ENCODE measurements around the gene LDLRAP1. TPM values are rescaled to one million over a fixed set of nuclear protein-coding genes. Genes with fewer than 3 reads are reported as not detected.

The LDLRAP1 gene
- total RNA-seq, 1 experiment from 2014 or later: 29.2 TPM

DNA sequence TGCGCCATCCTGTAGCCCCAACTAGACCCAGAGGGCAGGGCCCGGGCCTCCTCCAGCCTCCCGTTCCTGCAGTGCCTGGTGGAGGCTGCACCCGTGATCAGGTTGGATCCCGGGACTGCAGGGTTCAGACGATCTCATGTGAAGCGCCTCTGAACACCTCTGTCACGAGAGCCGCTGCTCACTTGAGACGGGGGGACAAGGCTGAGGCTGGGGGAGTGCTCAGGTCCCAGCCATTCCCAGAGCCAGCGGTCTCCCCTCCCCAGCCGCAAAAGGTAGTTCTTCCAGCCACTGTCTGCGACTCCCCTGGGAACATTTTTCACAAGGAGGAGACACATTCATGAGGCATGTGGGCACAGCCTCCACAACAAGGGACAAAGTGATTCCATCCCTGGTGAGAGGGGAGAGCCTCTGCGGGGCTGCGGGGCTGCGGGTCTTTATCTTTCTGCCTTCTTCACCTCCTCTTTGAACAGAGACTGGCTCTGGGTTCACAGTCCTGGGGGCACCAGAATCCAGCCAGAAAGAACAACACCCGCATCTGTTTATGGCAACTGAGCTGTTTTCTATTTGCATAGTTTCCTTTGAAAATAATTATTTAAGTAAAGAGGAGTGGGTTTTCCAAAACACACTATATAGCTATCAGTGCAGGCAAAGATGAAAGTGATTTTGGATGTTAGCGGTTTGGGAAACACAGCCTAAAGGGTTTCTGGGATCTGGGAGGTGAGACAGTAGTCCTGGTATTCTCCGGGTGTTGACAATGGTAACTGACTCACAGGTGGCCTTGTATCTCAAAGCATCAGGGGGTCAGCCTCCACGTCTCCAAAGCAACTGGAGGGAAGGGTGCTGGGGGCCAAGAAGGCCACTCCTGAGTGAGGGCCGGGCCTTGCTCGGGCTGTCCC, 13.0 kb upstream of the LDLRAP1 start:
- no peaks in the 10 kb centered on the region for H3K36me3 ChIP-seq (ENCODE audit: low read depth)
- H3K4me2 ChIP-seq: no peak overlapping the region
- no peak for DNase-seq
- no peaks in the 10 kb centered on the region for H3K9me2 ChIP-seq (ENCODE audit: insufficient read depth)
- H3F3A ChIP-seq (ENCODE audit: insufficient read depth, low read depth): no peaks in the 10 kb centered on the region
- TF ChIP-seq, protein P1, sequence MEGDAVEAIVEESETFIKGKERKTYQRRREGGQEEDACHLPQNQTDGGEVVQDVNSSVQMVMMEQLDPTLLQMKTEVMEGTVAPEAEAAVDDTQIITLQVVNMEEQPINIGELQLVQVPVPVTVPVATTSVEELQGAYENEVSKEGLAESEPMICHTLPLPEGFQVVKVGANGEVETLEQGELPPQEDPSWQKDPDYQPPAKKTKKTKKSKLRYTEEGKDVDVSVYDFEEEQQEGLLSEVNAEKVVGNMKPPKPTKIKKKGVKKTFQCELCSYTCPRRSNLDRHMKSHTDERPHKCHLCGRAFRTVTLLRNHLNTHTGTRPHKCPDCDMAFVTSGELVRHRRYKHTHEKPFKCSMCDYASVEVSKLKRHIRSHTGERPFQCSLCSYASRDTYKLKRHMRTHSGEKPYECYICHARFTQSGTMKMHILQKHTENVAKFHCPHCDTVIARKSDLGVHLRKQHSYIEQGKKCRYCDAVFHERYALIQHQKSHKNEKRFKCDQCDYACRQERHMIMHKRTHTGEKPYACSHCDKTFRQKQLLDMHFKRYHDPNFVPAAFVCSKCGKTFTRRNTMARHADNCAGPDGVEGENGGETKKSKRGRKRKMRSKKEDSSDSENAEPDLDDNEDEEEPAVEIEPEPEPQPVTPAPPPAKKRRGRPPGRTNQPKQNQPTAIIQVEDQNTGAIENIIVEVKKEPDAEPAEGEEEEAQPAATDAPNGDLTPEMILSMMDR (conservative IDR thresholded peaks at IDR 0.05): no peak
- TF ChIP-seq EZH2 (IDR thresholded peaks at IDR 0.05; ENCODE audit: low read depth): no peak
- ChIA-PET CTCF (interaction anchor here (0.5 kb wide), 1 partner anchor 273 kb away, joined by 4 read pairs; no protein-coding TSS in a partner anchor), POLR2A (ENCODE audit: unreplicated experiment) (no interaction called here)
- H3K4me3 ChIP-seq: no peak overlapping the region
- H3K79me2 ChIP-seq (ENCODE audit: low read depth): no peaks in the 10 kb centered on the region
- intact Hi-C loops (cut with micrococcal nuclease; ENCODE audit: unreplicated experiment): loop anchor here (5.0 kb wide), 1 partner anchor 37 kb away; no protein-coding TSS in a partner anchor
- H2AFZ ChIP-seq: no peak overlapping the region
- BruUV-seq (replicated peaks): no TSS peak
- H3K4me1 ChIP-seq (replicated peaks; ENCODE audit: insufficient read depth): no peaks in the 10 kb centered on the region
- H3K27ac ChIP-seq: no peak overlapping the region
- H3K9me3 ChIP-seq (ENCODE audit: insufficient read depth, low read depth): no peaks in the 10 kb centered on the region
- H3K27me3 ChIP-seq (ENCODE audit: insufficient read depth, low read depth): no peaks in the 10 kb centered on the region
- H4K20me1 ChIP-seq (ENCODE audit: insufficient read depth): no peaks in the 10 kb centered on the region

DNA sequence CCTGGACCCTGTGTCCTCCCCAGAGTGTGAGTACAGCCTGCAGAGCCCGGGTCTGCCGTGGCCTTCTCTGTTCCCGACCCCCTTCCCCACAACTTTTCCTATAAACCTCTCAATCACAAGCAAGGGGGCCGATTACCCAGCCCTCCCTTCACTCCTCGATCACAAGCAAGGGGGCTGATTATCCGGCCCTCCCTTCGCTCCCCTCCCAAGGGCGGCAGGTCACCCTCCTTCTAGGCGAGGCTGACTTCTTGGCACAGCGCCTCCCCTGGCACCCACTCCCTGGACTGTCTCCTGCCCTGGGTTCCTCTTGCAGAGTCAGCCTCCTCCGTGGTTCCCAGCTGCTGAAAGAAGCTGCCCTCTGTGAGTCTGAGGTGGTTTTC, 12.3 kb upstream of the LDLRAP1 start:
- no peak overlapping the region for H2AFZ ChIP-seq
- H3K4me3 ChIP-seq: no peak overlapping the region
- ChIA-PET POLR2A (ENCODE audit: unreplicated experiment) (no interaction called here), CTCF (no interaction called here)
- intact Hi-C loops (cut with micrococcal nuclease; ENCODE audit: unreplicated experiment): loop anchor here (5.0 kb wide), 1 partner anchor 36 kb away; no protein-coding TSS in a partner anchor
- H3K9me2 ChIP-seq (ENCODE audit: insufficient read depth): no peaks in the 10 kb centered on the region
- no peak for DNase-seq
- no peak overlapping the region for H3K27ac ChIP-seq
- no peaks in the 10 kb centered on the region for H3K27me3 ChIP-seq (ENCODE audit: insufficient read depth, low read depth)
- no peak for TF ChIP-seq EZH2 (IDR thresholded peaks at IDR 0.05; ENCODE audit: low read depth)
- TF ChIP-seq, protein P1 (conservative IDR thresholded peaks at IDR 0.05): no peak
- no peaks in the 10 kb centered on the region for H3K79me2 ChIP-seq (ENCODE audit: low read depth)
- H3F3A ChIP-seq (ENCODE audit: insufficient read depth, low read depth): no peaks in the 10 kb centered on the region
- H3K4me1 ChIP-seq (replicated peaks; ENCODE audit: insufficient read depth): no peaks in the 10 kb centered on the region
- no TSS peak for BruUV-seq (replicated peaks)
- H3K4me2 ChIP-seq: no peak overlapping the region
- no peaks in the 10 kb centered on the region for H4K20me1 ChIP-seq (ENCODE audit: insufficient read depth)
- no peaks in the 10 kb centered on the region for H3K9me3 ChIP-seq (ENCODE audit: insufficient read depth, low read depth)
- H3K36me3 ChIP-seq (ENCODE audit: low read depth): no peaks in the 10 kb centered on the region

DNA sequence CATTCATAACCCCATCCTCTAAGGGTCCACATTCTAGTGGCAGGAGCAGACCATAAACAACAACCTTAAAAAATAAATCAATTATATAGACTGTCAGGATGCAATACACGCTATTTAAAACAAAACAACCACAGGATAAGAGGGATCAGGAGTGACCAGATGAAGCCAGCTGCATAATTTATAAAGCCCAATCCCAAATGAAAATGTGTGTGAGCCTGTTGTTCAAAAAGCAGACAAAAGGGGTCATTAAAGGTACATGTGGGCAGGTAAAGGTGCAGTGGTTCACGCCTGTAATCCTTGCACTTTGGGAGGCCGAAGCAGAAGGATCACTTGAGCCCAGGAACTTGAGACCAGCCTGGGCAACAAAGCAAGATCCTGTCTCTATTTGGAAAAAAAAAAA, 10.4 kb upstream of the LDLRAP1 start:
- no peak overlapping the region for H3K27ac ChIP-seq
- no TSS peak for BruUV-seq (replicated peaks)
- no peaks in the 10 kb centered on the region for H3K9me2 ChIP-seq (ENCODE audit: insufficient read depth)
- no peak overlapping the region for H3K4me3 ChIP-seq
- no peak overlapping the region for H3K4me2 ChIP-seq
- DNase-seq: no peak
- H3K27me3 ChIP-seq (ENCODE audit: insufficient read depth, low read depth): no peaks in the 10 kb centered on the region
- H3K79me2 ChIP-seq (ENCODE audit: low read depth): no peaks in the 10 kb centered on the region
- no peak overlapping the region for H2AFZ ChIP-seq
- TF ChIP-seq, protein P1 (conservative IDR thresholded peaks at IDR 0.05): no peak
- TF ChIP-seq EZH2 (IDR thresholded peaks at IDR 0.05; ENCODE audit: low read depth): no peak
- intact Hi-C loops (cut with micrococcal nuclease; ENCODE audit: unreplicated experiment): loop anchor here (5.0 kb wide), 1 partner anchor 34 kb away; no protein-coding TSS in a partner anchor
- H3K36me3 ChIP-seq (ENCODE audit: low read depth): no peaks in the 10 kb centered on the region
- H3K9me3 ChIP-seq (ENCODE audit: insufficient read depth, low read depth): no peaks in the 10 kb centered on the region
- ChIA-PET CTCF (no interaction called here), POLR2A (ENCODE audit: unreplicated experiment) (no interaction called here)
- peaks cover 2% of the 10 kb centered on the region; the same call in 1 of the 2 replicates for H3F3A ChIP-seq (ENCODE audit: insufficient read depth, low read depth)
- peaks cover 5% of the 10 kb centered on the region for H3K4me1 ChIP-seq (replicated peaks; ENCODE audit: insufficient read depth)
- H4K20me1 ChIP-seq (ENCODE audit: insufficient read depth): no peaks in the 10 kb centered on the region

All from PC-9 (cell line).